ENCODE measurements around the gene CYSTM1.

CYSTM1 gene

GRCh38 chr5:140255460-140256157, 80.6 kb downstream of the CYSTM1 start:
- H3K4me1 ChIP-seq (ENCODE audit: control insufficient read depth in 1 of 2, insufficient read depth in 1 of 2, low read depth in 1 of 2, low read length in 1 of 2), result peaks cover 29 to 30% of the 10 kb centered on the region in 2 experiments
- TF ChIP-seq, protein P1, sequence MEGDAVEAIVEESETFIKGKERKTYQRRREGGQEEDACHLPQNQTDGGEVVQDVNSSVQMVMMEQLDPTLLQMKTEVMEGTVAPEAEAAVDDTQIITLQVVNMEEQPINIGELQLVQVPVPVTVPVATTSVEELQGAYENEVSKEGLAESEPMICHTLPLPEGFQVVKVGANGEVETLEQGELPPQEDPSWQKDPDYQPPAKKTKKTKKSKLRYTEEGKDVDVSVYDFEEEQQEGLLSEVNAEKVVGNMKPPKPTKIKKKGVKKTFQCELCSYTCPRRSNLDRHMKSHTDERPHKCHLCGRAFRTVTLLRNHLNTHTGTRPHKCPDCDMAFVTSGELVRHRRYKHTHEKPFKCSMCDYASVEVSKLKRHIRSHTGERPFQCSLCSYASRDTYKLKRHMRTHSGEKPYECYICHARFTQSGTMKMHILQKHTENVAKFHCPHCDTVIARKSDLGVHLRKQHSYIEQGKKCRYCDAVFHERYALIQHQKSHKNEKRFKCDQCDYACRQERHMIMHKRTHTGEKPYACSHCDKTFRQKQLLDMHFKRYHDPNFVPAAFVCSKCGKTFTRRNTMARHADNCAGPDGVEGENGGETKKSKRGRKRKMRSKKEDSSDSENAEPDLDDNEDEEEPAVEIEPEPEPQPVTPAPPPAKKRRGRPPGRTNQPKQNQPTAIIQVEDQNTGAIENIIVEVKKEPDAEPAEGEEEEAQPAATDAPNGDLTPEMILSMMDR (IDR thresholded peaks at IDR 0.05), result no peak

GRCh38 chr5:140256726-140257125, 81.7 kb downstream of the CYSTM1 start:
- Histone ChIP-seq H3K4me1 (ENCODE audit: control insufficient read depth in 1 of 2, insufficient read depth in 1 of 2, low read depth in 1 of 2, low read length in 1 of 2) (peaks cover 18 to 19% of the 10 kb centered on the region in 2 experiments), H3K36me3 (peaks cover 50% of the 10 kb centered on the region), H3K9me3 (no peaks in the 10 kb centered on the region), H3K27me3 (no peaks in the 10 kb centered on the region), H3K4me3 (ENCODE audit: low read depth in 1 of 2, low read length in 1 of 2) (no peak overlapping the region), H3K27ac (no peak overlapping the region)
- TF ChIP-seq, protein P1 (IDR thresholded peaks at IDR 0.05), result no peak

More at GRCh38 chr5:140255460-140256157, 80.6 kb downstream of the CYSTM1 start:
- H3K36me3 ChIP-seq, result peaks cover 54% of the 10 kb centered on the region
- no peak overlapping the region for H3K27ac ChIP-seq
- H3K9me3 ChIP-seq, result no peaks in the 10 kb centered on the region
- H3K27me3 ChIP-seq, result no peaks in the 10 kb centered on the region
- H3K4me3 ChIP-seq (ENCODE audit: low read depth in 1 of 2, low read length in 1 of 2), result no peak overlapping the region

DNA sequence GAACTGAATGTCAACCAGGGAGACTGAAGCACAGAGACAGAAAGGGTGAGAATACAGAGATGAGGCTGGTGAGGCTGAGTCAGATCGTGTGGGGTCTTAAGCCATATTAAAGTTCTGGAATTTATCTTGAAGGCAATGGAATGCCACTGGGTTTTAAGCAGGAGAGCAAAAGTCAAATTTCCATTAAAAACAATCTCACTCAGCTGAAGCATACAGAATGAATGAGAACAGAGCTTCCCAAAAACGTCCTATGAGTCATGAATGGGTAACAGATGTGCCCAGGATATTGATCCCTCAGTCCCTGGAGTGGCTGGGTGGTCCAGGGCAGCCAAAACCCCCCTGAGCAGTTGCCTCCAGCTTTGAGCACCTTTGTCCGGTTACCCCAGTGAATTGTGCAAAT, 83.0 kb downstream of the CYSTM1 start:
- no peaks in the 10 kb centered on the region for H3K9me3 ChIP-seq
- H3K4me1 ChIP-seq (ENCODE audit: control insufficient read depth in 1 of 2, insufficient read depth in 1 of 2, low read depth in 1 of 2, low read length in 1 of 2), result peaks cover 14 to 19% of the 10 kb centered on the region in 2 experiments
- H3K27ac ChIP-seq, result no peak overlapping the region
- TF ChIP-seq, protein P1 (IDR thresholded peaks at IDR 0.05), result no peak
- peaks cover 54% of the 10 kb centered on the region for H3K36me3 ChIP-seq
- H3K27me3 ChIP-seq, result no peaks in the 10 kb centered on the region
- H3K4me3 ChIP-seq (ENCODE audit: low read depth in 1 of 2, low read length in 1 of 2), result no peak overlapping the region

DNA sequence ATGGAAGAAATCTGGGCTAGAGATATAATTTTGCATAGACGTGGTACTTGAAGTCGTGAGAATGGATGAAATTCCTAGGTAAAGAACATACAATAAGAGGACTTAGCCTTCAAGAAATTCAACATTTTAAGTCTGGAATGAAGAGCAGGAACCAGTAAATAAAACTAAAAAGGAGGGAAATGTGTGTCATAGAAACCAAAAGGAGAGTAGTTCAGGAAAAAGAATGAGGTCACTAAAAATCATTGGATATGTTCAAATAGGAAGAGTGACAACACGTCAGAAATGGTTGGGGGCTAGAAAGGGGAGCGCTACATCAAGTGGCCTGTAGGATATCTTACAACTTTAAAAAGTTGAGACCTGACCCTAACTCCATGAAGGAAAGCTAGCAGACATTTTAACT, 83.9 kb downstream of the CYSTM1 start:
- Histone ChIP-seq H3K4me1 (ENCODE audit: control insufficient read depth in 1 of 2, insufficient read depth in 1 of 2, low read depth in 1 of 2, low read length in 1 of 2) (peaks cover 11 to 14% of the 10 kb centered on the region in 2 experiments), H3K27ac (no peak overlapping the region), H3K27me3 (no peaks in the 10 kb centered on the region), H3K36me3 (peaks cover 52% of the 10 kb centered on the region), H3K9me3 (no peaks in the 10 kb centered on the region), H3K4me3 (ENCODE audit: low read depth in 1 of 2, low read length in 1 of 2) (no peak overlapping the region)
- TF ChIP-seq, protein P1 (IDR thresholded peaks at IDR 0.05), result no peak

DNA sequence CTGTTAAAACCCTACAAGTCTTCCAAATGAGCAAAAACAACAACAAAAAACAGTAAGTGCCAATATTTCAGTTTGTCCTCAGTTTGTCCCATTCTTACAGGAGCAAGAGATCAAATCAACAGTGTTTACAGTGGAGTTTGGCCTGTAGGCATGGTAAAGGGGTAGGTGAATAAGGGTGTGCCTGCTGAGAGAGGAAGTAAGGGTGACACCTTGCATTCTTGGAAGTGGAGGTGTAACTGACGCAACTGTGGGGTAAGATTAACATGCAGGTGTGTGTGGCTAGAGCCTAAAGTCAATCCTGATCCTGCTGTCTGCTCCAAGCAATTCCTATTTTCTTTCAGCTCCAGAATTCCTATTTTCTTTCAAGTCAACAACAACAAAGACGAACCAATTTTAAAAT, 84.5 kb downstream of the CYSTM1 start:
- Histone ChIP-seq H3K36me3 (peaks cover 46% of the 10 kb centered on the region), H3K27ac (peak overlapping the region; percentile 43), H3K9me3 (no peaks in the 10 kb centered on the region), H3K4me1 (ENCODE audit: control insufficient read depth in 1 of 2, insufficient read depth in 1 of 2, low read depth in 1 of 2, low read length in 1 of 2) (peaks cover 7% of the 10 kb centered on the region in 2 experiments), H3K27me3 (no peaks in the 10 kb centered on the region), H3K4me3 (ENCODE audit: low read depth in 1 of 2, low read length in 1 of 2) (no peak overlapping the region)
- TF ChIP-seq, protein P1 (IDR thresholded peaks at IDR 0.05), result no peak

All from neutrophil (primary cell).